Transverse colon (tissue), 4 donors: ENCODE results near the gene ISYNA1. TPM values are rescaled to one million over a fixed set of nuclear protein-coding genes. Genes with fewer than 3 reads are reported as not detected.

ENCODE experiments used
- DNase-seq: peaks from one replicate; pipeline ENCODE4 v3.0.0-alpha.2; 2019
- H3K27ac ChIP-seq, 4 donors: fragments of 200-600 bp; sonication (generic); 2 replicates each; pipeline ENCODE4 v1.5.1; 2016 to 2018; ENCODE audit warnings: inconsistent platforms in 4 of 4
- H3K27me3 ChIP-seq: fragments of 200-600 bp; sonication (generic); 2 replicates; pipeline ENCODE4 v1.5.1; 2017; ENCODE audit warnings: inconsistent platforms
- H3K36me3 ChIP-seq, 4 donors: fragments of 200-600 bp; sonication (generic); 2 replicates each; pipeline ENCODE4 v1.5.1; 2017 to 2019; ENCODE audit warnings: inconsistent platforms in 4 of 4
- H3K4me1 ChIP-seq, 4 donors: fragments of 200-600 bp; sonication (generic); 2 replicates each; pipeline ENCODE4 v1.5.1; 2017 to 2020; ENCODE audit warnings: inconsistent platforms in 4 of 4
- H3K4me3 ChIP-seq, 4 donors: fragments of 200-600 bp; sonication (generic); 1 replicate in 1 of 4; 2 replicates in 3 of 4; pipeline versions ENCODE4 v1.5.1 to v1.6.1; 2017 to 2019; ENCODE audit warnings: inconsistent platforms in 4 of 4
- H3K9me3 ChIP-seq, 2 donors: fragments of 200-600 bp; sonication (generic); 2 replicates each; pipeline ENCODE4 v1.5.1; 2017 to 2019; ENCODE audit warnings: inconsistent platforms in 2 of 2
- EP300 ChIP-seq: sonication (generic); formaldehyde crosslinking; IDR thresholded peaks from one replicate; pipeline ENCODE4 v1.6.1; 2017; ENCODE audit warnings: antibody characterized with exemption, low read depth
- POLR2A ChIP-seq: fragments of 450-650 bp; IDR thresholded peaks from one replicate; pipeline ENCODE4 v1.6.1; 2016; ENCODE audit warnings: antibody characterized with exemption, mild to moderate bottlenecking, moderate library complexity
- POLR2AphosphoS5 ChIP-seq, 3 donors: sonication (generic); formaldehyde crosslinking; IDR thresholded peaks; one replicate each; pipeline ENCODE4 v1.6.1; 2016; ENCODE audit warnings: antibody characterized with exemption in 3 of 3
- WGBS, 2 donors: methylation state at CpG; one replicate each; pipeline ENCODE4 v1.1.5; 2018; ENCODE audit warnings: low coverage in 1 of 2; 5-methylcytosine and 5-hydroxymethylcytosine counted together
- in situ Hi-C, 4 donors: fragments of 200-750 bp; cut with MboI; loops; one replicate each; pipeline versions ENCODE4 v1.15.0 to v1.15.1; 2017; ENCODE audit warnings: low sequenced_read_pairs in 3 of 4, low pct_ligation_motif_present in 1 of 4, low pct_unique_long_range_greater_than_20kb in 1 of 4
- intact Hi-C: fragments of 100-400 bp; cut with DNase I; formaldehyde crosslinking; loops from one replicate; pipeline ENCODE4 v1.15.1; 2023; ENCODE audit warnings: low total_unique reads
- total RNA-seq, 4 donors: library from RNA; depleted of rRNA; stranded (reverse); fragments of >200 nt; gene quantifications; one replicate each; pipeline ENCODE4 v1.1.0, GENCODE V29; 2016
- TF ChIP-seq, protein P1 (sequence below), 5 experiments: fragments of 200-600 bp in 3 of 5; fragments of 450-650 bp in 2 of 5; sonication (generic) in 3 of 5; IDR thresholded peaks; 1 replicate in 2 of 5; 2 replicates in 3 of 5; pipeline ENCODE4 v1.5.1; 2016 to 2017; ENCODE audit warnings: antibody characterized with exemption in 5 of 5, inconsistent platforms in 3 of 5, mild to moderate bottlenecking in 2 of 5, moderate library complexity in 1 of 5

Gene ISYNA1
- total RNA-seq, result 10 to 100 TPM in 2 of 4 donors, 1 to 10 TPM in 2; 3.0 to 15.1 (median 8.8) TPM

DNA sequence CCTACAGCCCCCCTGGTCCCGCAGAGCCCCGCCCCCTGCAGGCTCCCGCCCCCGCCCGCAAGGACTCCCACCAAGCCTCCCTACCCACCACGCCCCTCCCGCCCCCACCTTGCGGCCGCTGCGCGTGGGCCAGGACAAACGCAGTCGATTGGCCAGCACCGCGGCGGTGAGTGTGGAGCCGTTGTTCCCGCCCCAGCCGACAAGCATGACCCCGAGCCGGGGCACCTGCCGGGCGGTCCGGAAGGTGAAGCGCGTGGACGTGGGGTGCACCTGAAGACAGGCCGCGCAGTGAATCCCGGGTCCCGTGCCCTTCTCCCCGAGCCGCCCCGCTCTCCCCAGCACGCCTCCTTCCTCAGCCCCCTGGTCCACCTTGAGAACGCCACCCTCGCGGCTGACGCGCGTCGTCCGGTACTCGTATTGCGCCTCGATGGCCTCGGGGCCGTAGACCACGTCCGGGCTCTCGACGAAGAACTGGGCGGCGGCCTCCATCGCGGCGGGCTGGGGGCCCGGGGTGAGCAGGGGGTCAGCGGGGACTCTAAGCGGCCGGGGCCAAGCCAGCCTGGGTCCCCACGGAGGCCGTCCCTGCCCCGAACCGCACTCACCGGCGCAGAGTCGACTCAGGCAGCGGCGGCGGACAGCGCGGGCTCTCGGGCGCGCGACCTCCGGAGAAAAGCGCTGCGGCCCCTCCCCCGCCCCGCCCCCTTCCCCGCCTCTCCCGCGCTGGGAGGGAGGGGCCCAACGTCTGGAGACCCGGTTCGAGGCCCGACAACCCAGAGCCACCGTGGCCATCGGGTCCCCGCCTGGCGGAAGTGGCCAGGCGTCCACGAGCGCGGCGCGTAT, at the start of gene ISYNA1:
Gene ISYNA1 (minus strand): TSS at position 643 of the 840 bp plus-strand sequence. CDS start 154 bp downstream, at position 489.
- no peaks in the 10 kb centered on the region for H3K36me3 ChIP-seq
- intact Hi-C loops (no loop called here), in situ Hi-C loops (no loop called here)
- H3K9me3 ChIP-seq, result no peaks in the 10 kb centered on the region
- peak within 1 kb of the TSS; percentile 25 to 60 (median 43) for H3K4me3 ChIP-seq
- peak within 1 kb of the TSS; percentile 41 to 83 (median 64) for H3K27ac ChIP-seq
- peak in 1 of 3 donors; percentile 26 for TF ChIP-seq POLR2AphosphoS5 (IDR thresholded peaks at IDR 0.05)
- TF ChIP-seq POLR2A, result no peak
- TF ChIP-seq, protein P1, sequence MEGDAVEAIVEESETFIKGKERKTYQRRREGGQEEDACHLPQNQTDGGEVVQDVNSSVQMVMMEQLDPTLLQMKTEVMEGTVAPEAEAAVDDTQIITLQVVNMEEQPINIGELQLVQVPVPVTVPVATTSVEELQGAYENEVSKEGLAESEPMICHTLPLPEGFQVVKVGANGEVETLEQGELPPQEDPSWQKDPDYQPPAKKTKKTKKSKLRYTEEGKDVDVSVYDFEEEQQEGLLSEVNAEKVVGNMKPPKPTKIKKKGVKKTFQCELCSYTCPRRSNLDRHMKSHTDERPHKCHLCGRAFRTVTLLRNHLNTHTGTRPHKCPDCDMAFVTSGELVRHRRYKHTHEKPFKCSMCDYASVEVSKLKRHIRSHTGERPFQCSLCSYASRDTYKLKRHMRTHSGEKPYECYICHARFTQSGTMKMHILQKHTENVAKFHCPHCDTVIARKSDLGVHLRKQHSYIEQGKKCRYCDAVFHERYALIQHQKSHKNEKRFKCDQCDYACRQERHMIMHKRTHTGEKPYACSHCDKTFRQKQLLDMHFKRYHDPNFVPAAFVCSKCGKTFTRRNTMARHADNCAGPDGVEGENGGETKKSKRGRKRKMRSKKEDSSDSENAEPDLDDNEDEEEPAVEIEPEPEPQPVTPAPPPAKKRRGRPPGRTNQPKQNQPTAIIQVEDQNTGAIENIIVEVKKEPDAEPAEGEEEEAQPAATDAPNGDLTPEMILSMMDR (IDR thresholded peaks at IDR 0.05), result no peak
- TF ChIP-seq EP300, result no peak
- DNase-seq, result peak; percentile 62
- H3K27me3 ChIP-seq, result peaks cover 13% of the 10 kb centered on the region
- 1% methylated on average over 24 of the region's 99 CpGs; no CpG with 5 or more reads in 1 of the 2 donors for WGBS, 2 donors
- peaks cover 15 to 36% (median 32%) of the 10 kb centered on the region in 4 donors for H3K4me1 ChIP-seq

DNA sequence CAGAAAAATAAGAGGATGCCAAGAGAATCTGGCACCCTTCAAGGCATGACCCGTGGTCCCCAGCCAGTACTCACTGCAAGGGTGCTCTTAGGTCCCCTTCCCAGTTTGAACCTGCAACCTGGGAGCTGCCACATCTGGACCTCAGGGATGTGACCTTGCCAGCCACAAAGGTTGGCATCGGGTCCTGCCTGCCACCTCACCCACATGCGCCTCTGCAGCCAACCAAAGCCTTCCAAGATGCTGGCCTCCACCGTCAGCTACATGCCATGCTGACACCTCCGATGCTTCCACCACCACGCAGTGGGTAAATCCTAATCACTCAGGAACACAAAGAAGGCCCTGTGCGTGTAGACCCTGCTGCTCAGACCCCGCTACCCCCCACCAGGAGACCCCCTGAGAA, 48.8 kb upstream of the ISYNA1 start:
- WGBS, 2 donors, result 88% methylated on average over 8 of the region's 8 CpGs; no CpG with 5 or more reads in 1 of the 2 donors
- no peak for TF ChIP-seq POLR2AphosphoS5 (IDR thresholded peaks at IDR 0.05)
- no peak for TF ChIP-seq EP300
- TF ChIP-seq, protein P1 (IDR thresholded peaks at IDR 0.05), result no peak
- no peak for TF ChIP-seq POLR2A
- Histone ChIP-seq H3K27me3 (no peaks in the 10 kb centered on the region), H3K9me3 (no peaks in the 10 kb centered on the region), H3K27ac (peak overlapping the region; percentile 32 to 60 (median 54)), H3K4me1 (peaks cover 38 to 63% (median 52%) of the 10 kb centered on the region in 4 donors), H3K4me3 (no peak overlapping the region), H3K36me3 (no peaks in the 10 kb centered on the region)
- intact Hi-C loops, result no loop called here
- DNase-seq, result no peak
- in situ Hi-C loops, result no loop called here

DNA sequence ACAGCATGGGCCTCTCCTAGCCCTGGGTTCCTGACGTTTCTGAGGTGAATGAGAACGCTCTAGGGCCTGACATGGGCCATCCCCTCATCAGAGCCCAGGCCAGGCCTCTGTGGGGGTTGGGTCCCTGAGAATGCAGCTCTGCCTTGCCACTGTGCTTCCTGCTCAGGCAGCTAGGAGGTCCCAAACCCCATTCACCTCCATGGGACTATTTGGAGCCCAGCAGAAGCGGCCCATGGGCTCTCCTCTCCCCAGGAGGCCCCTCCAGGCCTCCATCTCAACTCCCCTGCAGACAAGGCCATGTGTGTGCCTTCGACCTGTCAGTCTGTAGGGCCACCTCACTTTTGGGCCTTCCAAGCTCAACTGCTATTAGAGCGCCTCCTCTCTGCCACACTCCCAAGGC, 47.1 kb upstream of the ISYNA1 start:
- WGBS, 2 donors, result 93% methylated on average over 5 of the region's 5 CpGs; no CpG with 5 or more reads in 1 of the 2 donors
- no peak for DNase-seq
- no peaks in the 10 kb centered on the region for H3K9me3 ChIP-seq
- H3K4me1 ChIP-seq, result peaks cover 48 to 79% (median 66%) of the 10 kb centered on the region in 4 donors
- no peaks in the 10 kb centered on the region for H3K27me3 ChIP-seq
- in situ Hi-C loops (no loop called here), intact Hi-C loops (loop anchor here (5.0 kb wide), 1 partner anchor 32 kb away; no protein-coding TSS in a partner anchor)
- peak overlapping the region in 1 of 4 donors; percentile 4 for H3K27ac ChIP-seq
- TF ChIP-seq POLR2AphosphoS5 (IDR thresholded peaks at IDR 0.05) (no peak), POLR2A (no peak), EP300 (no peak)
- TF ChIP-seq, protein P1 (IDR thresholded peaks at IDR 0.05), result no peak
- H3K4me3 ChIP-seq, result no peak overlapping the region
- no peaks in the 10 kb centered on the region for H3K36me3 ChIP-seq

DNA sequence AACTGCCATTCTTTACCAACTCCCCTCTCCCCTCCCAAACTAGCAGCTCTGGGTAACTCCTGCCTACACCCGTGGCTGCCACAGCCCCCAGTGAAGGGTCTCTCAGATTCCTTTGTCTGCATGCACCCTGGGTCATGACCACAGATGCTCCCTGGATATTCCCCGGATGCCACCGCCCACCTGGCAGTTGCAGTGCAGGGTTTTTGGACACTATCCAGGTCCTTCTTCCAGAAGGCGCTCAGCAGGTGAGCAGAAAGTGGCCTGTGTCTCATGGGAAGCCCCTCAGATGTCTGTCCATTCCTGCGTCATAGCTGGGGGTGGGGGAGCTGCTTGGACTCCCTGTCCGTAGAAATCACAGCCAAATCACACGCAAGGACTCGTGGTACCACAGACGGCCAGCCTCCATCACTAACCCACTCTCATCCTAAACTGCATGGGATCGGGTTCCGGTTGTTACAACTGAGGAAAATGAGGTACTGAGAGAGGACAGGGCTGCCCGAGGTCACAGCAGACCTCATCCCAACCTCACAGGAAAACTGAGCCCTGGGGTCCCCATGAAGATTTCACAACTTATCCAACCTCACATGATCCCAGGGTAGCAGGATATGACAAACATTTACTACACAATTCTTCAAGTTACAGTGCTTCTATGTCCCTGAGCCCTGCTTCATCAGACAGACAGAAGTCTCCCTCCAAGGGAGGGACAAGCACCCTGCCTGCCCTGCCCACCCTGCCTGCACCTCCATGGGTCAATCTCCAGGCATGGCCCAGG, 45.4 kb upstream of the ISYNA1 start:
- Histone ChIP-seq H3K4me3 (no peak overlapping the region), H3K36me3 (no peaks in the 10 kb centered on the region), H3K9me3 (no peaks in the 10 kb centered on the region), H3K27me3 (no peaks in the 10 kb centered on the region), H3K4me1 (peaks cover 46 to 82% (median 69%) of the 10 kb centered on the region in 4 donors), H3K27ac (peak overlapping the region in 1 of 4 donors; percentile 8)
- intact Hi-C loops, result loop anchor here (5.0 kb wide), 1 partner anchor 34 kb away; no protein-coding TSS in a partner anchor
- 75 to 100% methylated on average over 1 to 12 of the region's 12 CpGs for WGBS, 2 donors
- DNase-seq, result no peak
- no peak for TF ChIP-seq EP300
- TF ChIP-seq, protein P1 (IDR thresholded peaks at IDR 0.05), result no peak
- TF ChIP-seq POLR2AphosphoS5 (IDR thresholded peaks at IDR 0.05), result no peak
- TF ChIP-seq POLR2A, result no peak
- in situ Hi-C loops, result no loop called here
